ENCODE results near the gene MATN1. TPM values are rescaled to one million over a fixed set of nuclear protein-coding genes. Genes with fewer than 3 reads are reported as not detected.

MATN1 gene
- total RNA-seq, 1 donor from 2014 or later, result not detected

- ATAC-seq (no peak), DNase-seq (no peak)
- Histone ChIP-seq H3K27me3 (no peaks in the 10 kb centered on the region), H3K27ac (peak overlapping the region; percentile 98), H3K36me3 (no peaks in the 10 kb centered on the region), H3K4me1 (peaks cover 8% of the 10 kb centered on the region), H3K4me3 (peak overlapping the region; percentile 75), H3K9me3 (peaks cover 5% of the 10 kb centered on the region)
- intact Hi-C loops (cut with DNase I), result loop anchor here (5.0 kb wide), 1 partner anchor 58 kb away; no protein-coding TSS in a partner anchor
- TF ChIP-seq CTCF (IDR thresholded peaks at IDR 0.05), result no peak
These were observed 3.7 kb downstream of the MATN1 start for GRCh38 chr1:30719406-30720270.

GRCh38 chr1:30718636-30719405 lies 4.6 kb downstream of the MATN1 start:
- Histone ChIP-seq H3K4me1 (peaks cover 8% of the 10 kb centered on the region), H3K27me3 (no peaks in the 10 kb centered on the region), H3K4me3 (peak overlapping the region; percentile 75), H3K27ac (peak overlapping the region; percentile 98), H3K36me3 (no peaks in the 10 kb centered on the region), H3K9me3 (peaks cover 5% of the 10 kb centered on the region)
- intact Hi-C loops (cut with DNase I), result no loop called here
- ATAC-seq (peak; percentile 87), DNase-seq (peak; percentile 90)
- peak; percentile 98 for TF ChIP-seq CTCF (IDR thresholded peaks at IDR 0.05)

GRCh38 chr1:30718091-30718635 lies 5.2 kb downstream of the MATN1 start:
- no peak for TF ChIP-seq CTCF (IDR thresholded peaks at IDR 0.05)
- ATAC-seq, result peak; percentile 89
- H3K4me1 ChIP-seq, result peaks cover 8% of the 10 kb centered on the region
- H3K4me3 ChIP-seq, result peak overlapping the region; percentile 51
- H3K36me3 ChIP-seq, result no peaks in the 10 kb centered on the region
- peak overlapping the region; percentile 66 for H3K27ac ChIP-seq
- intact Hi-C loops (cut with DNase I), result no loop called here
- peak; percentile 100 for DNase-seq
- peaks cover 5% of the 10 kb centered on the region for H3K9me3 ChIP-seq
- H3K27me3 ChIP-seq, result no peaks in the 10 kb centered on the region

GRCh38 chr1:30716646-30717045 lies 6.7 kb downstream of the MATN1 start:
- intact Hi-C loops (cut with DNase I), result no loop called here
- Histone ChIP-seq H3K4me1 (peaks cover 8% of the 10 kb centered on the region), H3K36me3 (no peaks in the 10 kb centered on the region), H3K27ac (no peak overlapping the region), H3K4me3 (no peak overlapping the region), H3K27me3 (no peaks in the 10 kb centered on the region), H3K9me3 (peaks cover 5% of the 10 kb centered on the region)
- DNase-seq, result no peak
- no peak for ATAC-seq
- no peak for TF ChIP-seq CTCF (IDR thresholded peaks at IDR 0.05)

- no peak overlapping the region for H3K4me3 ChIP-seq
- no peaks in the 10 kb centered on the region for H3K36me3 ChIP-seq
- peaks cover 8% of the 10 kb centered on the region for H3K4me1 ChIP-seq
- no peak for TF ChIP-seq CTCF (IDR thresholded peaks at IDR 0.05)
- H3K27me3 ChIP-seq, result no peaks in the 10 kb centered on the region
- DNase-seq (no peak), ATAC-seq (no peak)
- intact Hi-C loops (cut with DNase I), result no loop called here
- peaks cover 5% of the 10 kb centered on the region for H3K9me3 ChIP-seq
- no peak overlapping the region for H3K27ac ChIP-seq
These were observed 7.5 kb downstream of the MATN1 start for GRCh38 chr1:30715886-30716285.

Data from upper lobe of right lung (tissue), 1 donor.